ENCODE measurements around the gene ALG8.

ALG8 gene

DNA sequence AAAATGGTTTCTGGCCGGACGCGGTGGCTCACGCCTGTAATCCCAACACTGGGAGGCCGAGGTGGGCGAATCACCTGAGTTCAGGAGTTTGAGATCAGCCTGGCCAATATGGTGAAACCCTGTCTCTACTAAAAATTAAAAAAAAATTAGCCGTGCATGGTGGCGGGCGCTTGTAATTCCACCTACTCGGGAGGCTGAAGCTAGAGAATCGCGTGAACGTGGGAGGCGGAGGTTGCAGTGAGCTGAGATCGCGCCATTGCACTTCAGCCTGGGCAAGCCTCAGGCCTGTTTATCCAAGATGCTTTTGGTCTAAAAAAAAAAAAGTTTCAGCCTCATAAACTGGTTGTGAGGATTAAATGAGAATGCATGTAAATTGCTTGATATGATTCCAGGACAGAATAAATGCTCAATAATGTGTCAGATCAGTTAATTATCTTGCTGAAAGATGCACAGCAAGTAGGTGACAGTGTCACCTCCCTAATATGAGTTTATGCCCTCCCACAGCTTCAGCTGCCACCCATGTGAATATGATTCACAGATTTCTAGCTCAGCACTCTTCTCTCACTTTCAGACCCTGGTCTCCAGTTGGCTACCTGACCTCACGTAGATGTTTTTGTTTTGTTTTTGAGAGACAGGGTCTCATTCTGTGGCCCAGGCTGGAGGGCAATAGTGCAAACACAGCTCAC, 1.1 kb upstream of the ALG8 start:
- no peak for DNase-seq (ENCODE audit: low read depth, low spot score)
- Histone ChIP-seq H3K9me3 (ENCODE audit: insufficient read depth, low read length) (no peaks in the 10 kb centered on the region), H3K4me1 (ENCODE audit: insufficient read depth, insufficient read length) (no peaks in the 10 kb centered on the region), H3K9ac (ENCODE audit: insufficient read length, low read depth) (peak overlapping the region; percentile 14), H3K4me3 (ENCODE audit: insufficient read length, low read depth) (peak overlapping the region; percentile 74), H3K27me3 (ENCODE audit: insufficient read depth, insufficient read length) (no peaks in the 10 kb centered on the region), H3K36me3 (ENCODE audit: insufficient read depth, insufficient read length, low read length) (peaks cover 46% of the 10 kb centered on the region)
- TF ChIP-seq YY1 (IDR thresholded peaks at IDR 0.05; ENCODE audit: insufficient read depth, insufficient read length) (no peak), ZNF274 (IDR thresholded peaks at IDR 0.05; ENCODE audit: low read depth, low read length) (no peak), SUZ12 (IDR thresholded peaks at IDR 0.05; ENCODE audit: extremely low read depth, insufficient read depth, insufficient read length) (no peak)

DNA sequence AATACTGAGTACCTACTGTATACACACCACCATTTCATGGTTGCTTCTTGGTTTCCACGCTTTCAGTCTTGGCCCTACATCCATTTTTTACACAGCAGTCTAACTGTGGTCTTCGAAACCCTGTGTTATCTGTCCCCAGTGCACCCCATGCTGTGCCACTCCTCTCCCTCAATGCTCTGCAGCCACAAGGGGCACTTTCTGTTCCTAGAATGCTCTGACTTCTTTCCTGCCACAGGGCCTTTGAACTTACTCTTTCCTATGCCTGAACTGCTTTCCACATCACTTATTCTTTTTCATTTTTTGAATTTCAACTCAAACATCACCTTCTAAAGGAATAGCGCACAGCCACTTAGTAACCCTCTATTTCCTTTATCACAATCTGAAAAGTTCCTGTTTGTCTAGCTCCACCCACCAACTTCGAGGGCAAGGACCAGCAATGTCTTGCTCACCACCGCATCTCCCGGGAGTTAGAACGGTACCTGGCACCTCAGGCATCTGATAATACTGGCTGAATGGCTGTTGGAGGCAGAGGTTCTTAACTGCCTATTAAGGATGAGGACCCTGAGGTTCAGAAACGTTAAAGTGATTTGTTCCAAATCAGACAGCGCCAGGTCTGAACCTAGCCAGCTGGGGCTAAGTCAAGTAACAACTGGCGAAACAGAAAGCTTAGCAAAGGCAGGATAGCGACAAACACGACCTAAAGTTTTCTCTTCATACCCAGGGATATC, 568 bp downstream of the ALG8 start:
- Histone ChIP-seq H3K9me3 (ENCODE audit: insufficient read depth, low read length) (no peaks in the 10 kb centered on the region), H3K9ac (ENCODE audit: insufficient read length, low read depth) (peak overlapping the region; percentile 90), H3K4me3 (ENCODE audit: insufficient read length, low read depth) (peak overlapping the region; percentile 74), H3K4me1 (ENCODE audit: insufficient read depth, insufficient read length) (no peaks in the 10 kb centered on the region), H3K36me3 (ENCODE audit: insufficient read depth, insufficient read length, low read length) (peaks cover 53% of the 10 kb centered on the region), H3K27me3 (ENCODE audit: insufficient read depth, insufficient read length) (no peaks in the 10 kb centered on the region)
- DNase-seq (ENCODE audit: low read depth, low spot score) = no peak
- TF ChIP-seq YY1 (IDR thresholded peaks at IDR 0.05; ENCODE audit: insufficient read depth, insufficient read length) (no peak), SUZ12 (IDR thresholded peaks at IDR 0.05; ENCODE audit: extremely low read depth, insufficient read depth, insufficient read length) (no peak), ZNF274 (IDR thresholded peaks at IDR 0.05; ENCODE audit: low read depth, low read length) (no peak)

DNA sequence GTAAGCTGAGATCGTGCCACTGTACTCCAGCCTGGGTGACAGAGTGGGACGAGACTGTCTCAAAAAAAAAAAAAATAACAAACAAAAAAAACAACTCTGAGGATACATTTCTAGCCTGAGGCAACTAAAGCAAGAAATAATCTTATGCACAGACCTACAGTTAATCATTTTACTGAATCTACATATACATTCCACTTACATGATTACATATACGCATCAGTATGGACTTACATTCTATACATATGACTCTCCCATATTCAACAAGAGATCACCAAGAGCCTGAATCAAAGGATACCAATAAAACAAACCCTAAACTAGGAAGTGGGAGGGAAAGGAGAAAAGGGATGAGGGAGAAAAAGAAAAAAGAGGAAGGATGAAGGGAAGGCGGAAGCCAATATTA, 1.1 kb downstream of the ALG8 start:
- Histone ChIP-seq H3K4me1 (ENCODE audit: insufficient read depth, insufficient read length) (no peaks in the 10 kb centered on the region), H3K9me3 (ENCODE audit: insufficient read depth, low read length) (no peaks in the 10 kb centered on the region), H3K36me3 (ENCODE audit: insufficient read depth, insufficient read length, low read length) (peaks cover 51% of the 10 kb centered on the region), H3K9ac (ENCODE audit: insufficient read length, low read depth) (peak overlapping the region; percentile 90), H3K27me3 (ENCODE audit: insufficient read depth, insufficient read length) (no peaks in the 10 kb centered on the region), H3K4me3 (ENCODE audit: insufficient read length, low read depth) (peak overlapping the region; percentile 74)
- DNase-seq (ENCODE audit: low read depth, low spot score) = no peak
- TF ChIP-seq SUZ12 (IDR thresholded peaks at IDR 0.05; ENCODE audit: extremely low read depth, insufficient read depth, insufficient read length) = no peak
- no peak for TF ChIP-seq ZNF274 (IDR thresholded peaks at IDR 0.05; ENCODE audit: low read depth, low read length)
- TF ChIP-seq YY1 (IDR thresholded peaks at IDR 0.05; ENCODE audit: insufficient read depth, insufficient read length) = no peak

DNA sequence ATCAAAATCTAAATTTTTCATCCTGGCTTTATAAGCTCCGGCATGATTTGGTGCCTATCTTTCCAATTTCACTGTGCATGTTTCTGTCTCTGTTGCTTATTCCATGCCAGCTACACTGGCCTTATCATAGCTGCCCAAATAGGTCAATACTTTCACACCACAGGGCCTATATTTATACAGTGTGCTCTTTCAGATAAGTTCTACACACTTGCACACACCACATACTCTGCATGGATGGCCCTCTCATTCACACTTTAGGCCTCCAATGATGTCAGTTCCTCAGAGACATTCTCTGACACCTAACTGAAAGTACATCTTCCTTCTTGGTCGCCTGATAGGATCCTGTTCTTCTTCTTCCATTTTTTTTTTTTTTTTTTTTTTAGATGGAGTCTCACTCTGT, 7.0 kb downstream of the ALG8 start:
- Histone ChIP-seq H3K27me3 (ENCODE audit: insufficient read depth, insufficient read length) (no peaks in the 10 kb centered on the region), H3K36me3 (ENCODE audit: insufficient read depth, insufficient read length, low read length) (peaks cover 28% of the 10 kb centered on the region), H3K9me3 (ENCODE audit: insufficient read depth, low read length) (no peaks in the 10 kb centered on the region), H3K4me1 (ENCODE audit: insufficient read depth, insufficient read length) (no peaks in the 10 kb centered on the region), H3K4me3 (ENCODE audit: insufficient read length, low read depth) (no peak overlapping the region), H3K9ac (ENCODE audit: insufficient read length, low read depth) (no peak overlapping the region)
- no peak for DNase-seq (ENCODE audit: low read depth, low spot score)
- TF ChIP-seq ZNF274 (IDR thresholded peaks at IDR 0.05; ENCODE audit: low read depth, low read length) (no peak), YY1 (IDR thresholded peaks at IDR 0.05; ENCODE audit: insufficient read depth, insufficient read length) (no peak), SUZ12 (IDR thresholded peaks at IDR 0.05; ENCODE audit: extremely low read depth, insufficient read depth, insufficient read length) (no peak)

DNA sequence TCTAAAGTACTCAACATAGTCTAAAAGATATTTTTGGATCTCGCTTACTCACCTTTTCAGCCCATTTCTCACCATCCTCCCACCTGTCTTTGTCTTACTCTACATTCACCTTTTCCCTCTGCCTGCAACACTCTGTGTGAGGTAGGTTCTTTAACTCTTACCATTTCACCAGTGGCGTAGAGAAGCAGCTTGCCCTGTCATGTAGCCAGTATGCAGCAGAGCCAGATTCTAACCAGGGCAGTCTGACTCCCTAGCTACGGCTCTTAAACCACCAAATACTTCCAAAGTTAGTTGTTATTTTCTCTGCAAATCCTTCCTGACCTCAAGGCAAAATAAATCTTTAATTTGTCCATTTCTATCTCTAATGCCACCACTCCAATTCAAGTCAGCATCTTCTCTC, 7.5 kb downstream of the ALG8 start:
- Histone ChIP-seq H3K9me3 (ENCODE audit: insufficient read depth, low read length) (no peaks in the 10 kb centered on the region), H3K27me3 (ENCODE audit: insufficient read depth, insufficient read length) (no peaks in the 10 kb centered on the region), H3K9ac (ENCODE audit: insufficient read length, low read depth) (no peak overlapping the region), H3K36me3 (ENCODE audit: insufficient read depth, insufficient read length, low read length) (peaks cover 24% of the 10 kb centered on the region), H3K4me1 (ENCODE audit: insufficient read depth, insufficient read length) (no peaks in the 10 kb centered on the region), H3K4me3 (ENCODE audit: insufficient read length, low read depth) (no peak overlapping the region)
- DNase-seq (ENCODE audit: low read depth, low spot score) = no peak
- no peak for TF ChIP-seq YY1 (IDR thresholded peaks at IDR 0.05; ENCODE audit: insufficient read depth, insufficient read length)
- TF ChIP-seq ZNF274 (IDR thresholded peaks at IDR 0.05; ENCODE audit: low read depth, low read length) = no peak
- no peak for TF ChIP-seq SUZ12 (IDR thresholded peaks at IDR 0.05; ENCODE audit: extremely low read depth, insufficient read depth, insufficient read length)

DNA sequence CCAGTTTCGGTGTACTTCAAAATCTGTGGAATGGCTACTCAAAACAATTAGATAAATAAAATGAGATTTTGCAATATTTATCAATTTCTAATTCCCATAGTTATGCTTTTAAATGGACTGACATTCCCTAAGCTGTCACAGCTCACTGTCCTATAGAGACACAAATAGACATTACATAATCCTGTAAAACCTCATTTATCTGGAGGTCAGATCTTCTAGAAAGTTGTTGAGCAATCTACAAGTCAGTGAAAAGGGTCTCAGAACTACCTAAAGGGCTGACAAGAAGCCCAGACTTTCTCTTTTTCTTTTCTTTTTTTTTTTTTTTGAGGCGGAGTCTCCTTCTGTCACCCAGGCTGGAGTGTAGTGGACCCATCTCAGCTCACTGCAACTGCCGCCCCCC, 12.0 kb downstream of the ALG8 start:
- H3K4me1 ChIP-seq (ENCODE audit: insufficient read depth, insufficient read length) = no peaks in the 10 kb centered on the region
- H3K36me3 ChIP-seq (ENCODE audit: insufficient read depth, insufficient read length, low read length) = peaks cover 21% of the 10 kb centered on the region
- H3K9me3 ChIP-seq (ENCODE audit: insufficient read depth, low read length) = no peaks in the 10 kb centered on the region
- H3K9ac ChIP-seq (ENCODE audit: insufficient read length, low read depth) = no peak overlapping the region
- no peaks in the 10 kb centered on the region for H3K27me3 ChIP-seq (ENCODE audit: insufficient read depth, insufficient read length)
- H3K4me3 ChIP-seq (ENCODE audit: insufficient read length, low read depth) = no peak overlapping the region
- no peak for DNase-seq (ENCODE audit: low read depth, low spot score)
- TF ChIP-seq SUZ12 (IDR thresholded peaks at IDR 0.05; ENCODE audit: extremely low read depth, insufficient read depth, insufficient read length) (no peak), YY1 (IDR thresholded peaks at IDR 0.05; ENCODE audit: insufficient read depth, insufficient read length) (no peak)

DNA sequence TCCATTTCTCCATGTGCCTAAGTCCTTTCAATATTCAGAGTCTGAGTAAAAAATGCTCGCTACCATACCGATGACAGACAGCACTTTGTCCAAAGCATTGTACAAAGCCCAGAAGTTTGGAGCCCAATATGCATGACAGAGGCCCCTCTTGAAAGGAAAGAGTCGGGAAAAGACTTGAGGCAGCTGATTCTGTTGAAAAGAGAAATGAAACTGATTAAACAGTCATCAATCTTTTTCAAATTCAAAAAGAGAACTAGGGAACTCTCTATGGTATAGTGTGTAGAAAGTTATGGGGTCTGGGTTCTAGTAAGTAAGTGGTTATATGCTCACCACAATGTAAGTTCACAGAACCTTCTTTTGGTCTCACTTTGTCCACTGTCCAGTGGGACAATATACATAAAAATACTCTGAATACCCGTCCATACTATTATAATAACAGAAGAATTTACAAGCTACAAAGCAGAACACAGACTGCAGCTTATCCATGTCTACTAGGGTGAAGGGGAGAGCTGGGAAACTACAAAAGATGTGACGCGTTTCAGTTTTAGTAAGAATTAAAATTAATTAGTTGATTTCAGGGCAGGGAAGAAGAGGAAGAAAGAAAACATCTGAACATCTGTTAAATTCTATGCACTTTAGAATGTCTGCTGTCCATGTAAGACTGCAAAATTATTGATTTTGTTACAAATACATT, 26.7 kb downstream of the ALG8 start:
- TF ChIP-seq ZNF274 (IDR thresholded peaks at IDR 0.05; ENCODE audit: low read depth, low read length) (no peak), YY1 (IDR thresholded peaks at IDR 0.05; ENCODE audit: insufficient read depth, insufficient read length) (no peak), SUZ12 (IDR thresholded peaks at IDR 0.05; ENCODE audit: extremely low read depth, insufficient read depth, insufficient read length) (no peak)
- H3K4me1 ChIP-seq (ENCODE audit: insufficient read depth, insufficient read length) = no peaks in the 10 kb centered on the region
- H3K27me3 ChIP-seq (ENCODE audit: insufficient read depth, insufficient read length) = no peaks in the 10 kb centered on the region
- DNase-seq (ENCODE audit: low read depth, low spot score) = no peak
- no peaks in the 10 kb centered on the region for H3K9me3 ChIP-seq (ENCODE audit: insufficient read depth, low read length)
- no peak overlapping the region for H3K4me3 ChIP-seq (ENCODE audit: insufficient read length, low read depth)
- H3K36me3 ChIP-seq (ENCODE audit: insufficient read depth, insufficient read length, low read length) = peaks cover 61% of the 10 kb centered on the region
- no peak overlapping the region for H3K9ac ChIP-seq (ENCODE audit: insufficient read length, low read depth)
